Measurements from ENCODE around the gene MCRIP1. TPM values are rescaled to one million over a fixed set of nuclear protein-coding genes. Genes with fewer than 3 reads are reported as not detected.

The MCRIP1 gene
- total and polyA plus RNA-seq, 9 of the 15 experiments (the other 6 are each of a cell fraction or from before 2014, with no cell fraction given) = 0.39 to 35.8 (median 9.7) TPM

- intact Hi-C loops (cut with micrococcal nuclease) (no loop called here), in situ Hi-C loops (cut with MboI) (no loop called here)
- Histone ChIP-seq H3K4me3 (no peak overlapping the region), H3K9ac (ENCODE audit: insufficient read depth in 1 of 2, low read depth in 2 of 2, low read length in 2 of 2) (no peak overlapping the region), H3K4me1 (replicated peaks in 1 of 2; ENCODE audit: control insufficient read depth in 2 of 2, insufficient read depth in 2 of 2, low read length in 2 of 2) (peaks cover 2 to 51% of the 10 kb centered on the region in 2 experiments; a peak in 4 of 5 replicates), H3K79me2 (ENCODE audit: control insufficient read depth, insufficient read depth, low read length) (no peaks in the 10 kb centered on the region), H3K9me3 (replicated peaks; ENCODE audit: control insufficient read depth, insufficient read depth, low read depth, low read length) (no peaks in the 10 kb centered on the region), H3K27me3 (ENCODE audit: control insufficient read depth in 2 of 2, insufficient read depth in 2 of 2, low read length in 2 of 2) (no peaks in the 10 kb centered on the region), H4K20me1 (replicated peaks; ENCODE audit: control insufficient read depth, insufficient read depth, low read length) (peaks cover 13% of the 10 kb centered on the region), H3K9me1 (ENCODE audit: control insufficient read depth, insufficient read depth, low read length) (no peaks in the 10 kb centered on the region), H3K36me3 (ENCODE audit: control insufficient read depth, insufficient read depth, low read length) (peaks cover 58% of the 10 kb centered on the region; the same call in 2 of the 3 replicates), H2AFZ (ENCODE audit: low read depth, low read length) (no peak overlapping the region), H3K27ac (ENCODE audit: extremely low read depth, low read depth, low read length) (no peak overlapping the region), H3K4me2 (ENCODE audit: insufficient read depth, low read length) (no peak overlapping the region)
- CTCF ChIA-PET (ENCODE audit: low intra/inter-chr PET ratio) = no interaction called here
- POLR2A ChIA-PET = interaction anchor here (0.6 to 8.0 kb wide), 10 partner anchors 10 to 35 kb away, joined by 3 to 85 read pairs (median 8); partner anchors contain the start of genes MCRIP1 and P4HB
- FAIRE-seq (no peak), DNase-seq (ENCODE audit: extremely low read depth in 1 of 4, low spot score in 3 of 4) (no peak), ATAC-seq (no peak)
- TF ChIP-seq MLLT1 (IDR thresholded peaks at IDR 0.05) (peak in 1 of 2 experiments; percentile 44; a peak in 1 of 4 replicates), DIDO1 (tag; IDR thresholded peaks at IDR 0.05; ENCODE audit: low read depth) (no peak), BRD4 (IDR thresholded peaks at IDR 0.05) (no peak), CBX3 (IDR thresholded peaks at IDR 0.05; ENCODE audit: borderline replicate concordance in 1 of 2, low read length in 2 of 2) (no peak), ATF1 (CRISPR knock-in tag; IDR thresholded peaks at IDR 0.05) (no peak), ATF1 (tag; IDR thresholded peaks at IDR 0.05) (no peak), HDAC6 (IDR thresholded peaks at IDR 0.05; ENCODE audit: low read depth, low read length) (no peak), SUPT5H (IDR thresholded peaks at IDR 0.05) (peak; percentile 4; the same call in 1 of the 2 replicates), HSF4 (CRISPR knock-in tag; IDR thresholded peaks at IDR 0.05; ENCODE audit: borderline replicate concordance) (no peak), PCBP1 (IDR thresholded peaks at IDR 0.05; ENCODE audit: low read depth, low read length, poor library complexity, severe bottlenecking) (no peak), RBFOX2 (IDR thresholded peaks at IDR 0.05; ENCODE audit: low read depth, low read length) (peak; percentile 13; the same call in 1 of the 2 replicates), POLR2G (IDR thresholded peaks at IDR 0.05; ENCODE audit: low read depth, low read length) (peak; percentile 45), HDAC8 (tag; IDR thresholded peaks at IDR 0.05) (no peak), POLR2A (conservative IDR thresholded peaks at IDR 0.05) (0 out of 2 replicates have a peak, but pooled peaks have one; percentile 42), KLF1 (tag; IDR thresholded peaks at IDR 0.05) (no peak)
- TF ChIP-seq, protein P1, sequence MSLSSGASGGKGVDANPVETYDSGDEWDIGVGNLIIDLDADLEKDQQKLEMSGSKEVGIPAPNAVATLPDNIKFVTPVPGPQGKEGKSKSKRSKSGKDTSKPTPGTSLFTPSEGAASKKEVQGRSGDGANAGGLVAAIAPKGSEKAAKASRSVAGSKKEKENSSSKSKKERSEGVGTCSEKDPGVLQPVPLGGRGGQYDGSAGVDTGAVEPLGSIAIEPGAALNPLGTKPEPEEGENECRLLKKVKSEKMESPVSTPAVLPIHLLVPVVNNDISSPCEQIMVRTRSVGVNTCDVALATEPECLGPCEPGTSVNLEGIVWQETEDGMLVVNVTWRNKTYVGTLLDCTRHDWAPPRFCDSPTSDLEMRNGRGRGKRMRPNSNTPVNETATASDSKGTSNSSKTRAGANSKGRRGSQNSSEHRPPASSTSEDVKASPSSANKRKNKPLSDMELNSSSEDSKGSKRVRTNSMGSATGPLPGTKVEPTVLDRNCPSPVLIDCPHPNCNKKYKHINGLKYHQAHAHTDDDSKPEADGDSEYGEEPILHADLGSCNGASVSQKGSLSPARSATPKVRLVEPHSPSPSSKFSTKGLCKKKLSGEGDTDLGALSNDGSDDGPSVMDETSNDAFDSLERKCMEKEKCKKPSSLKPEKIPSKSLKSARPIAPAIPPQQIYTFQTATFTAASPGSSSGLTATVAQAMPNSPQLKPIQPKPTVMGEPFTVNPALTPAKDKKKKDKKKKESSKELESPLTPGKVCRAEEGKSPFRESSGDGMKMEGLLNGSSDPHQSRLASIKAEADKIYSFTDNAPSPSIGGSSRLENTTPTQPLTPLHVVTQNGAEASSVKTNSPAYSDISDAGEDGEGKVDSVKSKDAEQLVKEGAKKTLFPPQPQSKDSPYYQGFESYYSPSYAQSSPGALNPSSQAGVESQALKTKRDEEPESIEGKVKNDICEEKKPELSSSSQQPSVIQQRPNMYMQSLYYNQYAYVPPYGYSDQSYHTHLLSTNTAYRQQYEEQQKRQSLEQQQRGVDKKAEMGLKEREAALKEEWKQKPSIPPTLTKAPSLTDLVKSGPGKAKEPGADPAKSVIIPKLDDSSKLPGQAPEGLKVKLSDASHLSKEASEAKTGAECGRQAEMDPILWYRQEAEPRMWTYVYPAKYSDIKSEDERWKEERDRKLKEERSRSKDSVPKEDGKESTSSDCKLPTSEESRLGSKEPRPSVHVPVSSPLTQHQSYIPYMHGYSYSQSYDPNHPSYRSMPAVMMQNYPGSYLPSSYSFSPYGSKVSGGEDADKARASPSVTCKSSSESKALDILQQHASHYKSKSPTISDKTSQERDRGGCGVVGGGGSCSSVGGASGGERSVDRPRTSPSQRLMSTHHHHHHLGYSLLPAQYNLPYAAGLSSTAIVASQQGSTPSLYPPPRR (CRISPR knock-in tag; IDR thresholded peaks at IDR 0.05; ENCODE audit: borderline replicate concordance) = no peak
- BruUV-seq (replicated peaks) = no TSS peak
- 91% methylated on average over 28 of the region's 30 CpGs for WGBS (ENCODE audit: insufficient coverage, low coverage, missing lambda C conversion rate)
These were observed 10.7 kb upstream of the MCRIP1 start for GRCh38 chr17:81843713-81844326.

Data from K562 (cell line).